ENCODE measurements around the gene B9D1.

Gene B9D1

GRCh38 chr17:19384723-19385391 is 22.3 kb upstream of the B9D1 start:
- no peaks in the 10 kb centered on the region for H3K9me3 ChIP-seq
- intact Hi-C loops (cut with DNase I; ENCODE audit: low total_unique reads), result no loop called here
- TF ChIP-seq CTCF (IDR thresholded peaks at IDR 0.05), result no peak
- H3K4me1 ChIP-seq, result peaks cover 9 to 93% (median 83%) of the 10 kb centered on the region in 4 donors
- peaks cover 40 to 48% (median 46%) of the 10 kb centered on the region in 3 donors for H3K36me3 ChIP-seq
- H3K27ac ChIP-seq, result peak overlapping the region; percentile 97 to 98
- peak; percentile 94 to 99 for DNase-seq
- peak overlapping the region; percentile 44 to 45 for H3K4me3 ChIP-seq
- no peaks in the 10 kb centered on the region for H3K27me3 ChIP-seq

- H3K4me1 ChIP-seq, result peaks cover 9 to 93% (median 82%) of the 10 kb centered on the region in 4 donors
- H3K27ac ChIP-seq, result peak overlapping the region; percentile 97 to 98
- H3K36me3 ChIP-seq, result peaks cover 40 to 51% (median 50%) of the 10 kb centered on the region in 3 donors
- H3K27me3 ChIP-seq, result no peaks in the 10 kb centered on the region
- no peak overlapping the region for H3K4me3 ChIP-seq
- no peaks in the 10 kb centered on the region for H3K9me3 ChIP-seq
- peak; percentile 67 to 83 for DNase-seq
- TF ChIP-seq CTCF (IDR thresholded peaks at IDR 0.05), result no peak
- intact Hi-C loops (cut with DNase I; ENCODE audit: low total_unique reads), result no loop called here
Measured at GRCh38 chr17:19383681-19384470, 21.4 kb upstream of the B9D1 start.

GRCh38 chr17:19382531-19383444 is 20.3 kb upstream of the B9D1 start:
- intact Hi-C loops (cut with DNase I; ENCODE audit: low total_unique reads), result no loop called here
- Histone ChIP-seq H3K4me1 (peaks cover 9 to 84% (median 73%) of the 10 kb centered on the region in 4 donors), H3K36me3 (peaks cover 40 to 51% (median 50%) of the 10 kb centered on the region in 3 donors), H3K4me3 (no peak overlapping the region), H3K9me3 (no peaks in the 10 kb centered on the region), H3K27ac (peak overlapping the region; percentile 97 to 98), H3K27me3 (no peaks in the 10 kb centered on the region)
- TF ChIP-seq CTCF (IDR thresholded peaks at IDR 0.05), result no peak
- peak in 1 of 2 donors; percentile 61 for DNase-seq

- H3K27me3 ChIP-seq, result no peaks in the 10 kb centered on the region
- H3K36me3 ChIP-seq, result peaks cover 40 to 51% (median 50%) of the 10 kb centered on the region in 3 donors
- intact Hi-C loops (cut with DNase I; ENCODE audit: low total_unique reads), result no loop called here
- no peaks in the 10 kb centered on the region for H3K9me3 ChIP-seq
- no peak for TF ChIP-seq CTCF (IDR thresholded peaks at IDR 0.05)
- H3K27ac ChIP-seq, result peak overlapping the region; percentile 97 to 98
- H3K4me1 ChIP-seq, result peaks cover 4 to 80% (median 67%) of the 10 kb centered on the region in 4 donors
- DNase-seq, result peak in 1 of 2 donors; percentile 61
- H3K4me3 ChIP-seq, result no peak overlapping the region
Measured at GRCh38 chr17:19381741-19382444, 19.4 kb upstream of the B9D1 start.

GRCh38 chr17:19381361-19381740 is 18.8 kb upstream of the B9D1 start:
- H3K27me3 ChIP-seq, result no peaks in the 10 kb centered on the region
- H3K4me3 ChIP-seq, result no peak overlapping the region
- H3K36me3 ChIP-seq, result peaks cover 40 to 51% (median 50%) of the 10 kb centered on the region in 3 donors
- no peak for TF ChIP-seq CTCF (IDR thresholded peaks at IDR 0.05)
- peaks cover 4 to 77% (median 63%) of the 10 kb centered on the region in 4 donors for H3K4me1 ChIP-seq
- H3K9me3 ChIP-seq, result no peaks in the 10 kb centered on the region
- peak in 1 of 2 donors; percentile 67 for DNase-seq
- intact Hi-C loops (cut with DNase I; ENCODE audit: low total_unique reads), result no loop called here
- H3K27ac ChIP-seq, result peak overlapping the region; percentile 97 to 98

Data from tibial artery (tissue), 4 donors.